CD4-positive, alpha-beta memory T cell (primary cell): Measurements from ENCODE around the gene ACAD10. TPM values are rescaled to one million over a fixed set of nuclear protein-coding genes. Genes with fewer than 3 reads are reported as not detected.

Experiments used
- CTCF ChIA-PET: fragments of 350-600 bp; sonication (Branson Sonifier 250); formaldehyde crosslinking; loops from one replicate; lab custom pipeline; 2021; ENCODE audit warnings: inconsistent platforms; ENCODE audit not compliant: partially characterized antibody; lab: Charles Lee
- POLR2A ChIA-PET: fragments of 350-600 bp; sonication (Branson Sonifier 250); formaldehyde crosslinking; loops from one replicate; lab custom pipeline; 2021; ENCODE audit not compliant: partially characterized antibody; lab: Charles Lee
- DNase-seq, 5 donors: peaks; one replicate each; pipeline versions ENCODE4 v3.0.0 to v3.0.0-alpha.2; 2020 to 2022; ENCODE audit warnings: mixed read lengths in 1 of 5
- H3K27ac ChIP-seq: one replicate; pipeline ENCODE4 v1.7.0; 2013; ENCODE audit warnings: low read depth, low read length
- H3K27me3 ChIP-seq: 2 replicates; pipeline ENCODE4 v1.7.0; 2013; ENCODE audit warnings: mild to moderate bottlenecking, low read length, moderate library complexity; ENCODE audit not compliant: insufficient read depth
- H3K36me3 ChIP-seq: 2 replicates; pipeline ENCODE4 v1.7.0; 2013; ENCODE audit warnings: mild to moderate bottlenecking, low read length, moderate library complexity; ENCODE audit not compliant: insufficient read depth
- H3K4me1 ChIP-seq: 2 replicates; pipeline ENCODE4 v1.7.0; 2013; ENCODE audit warnings: mild to moderate bottlenecking, low read length, moderate library complexity; ENCODE audit not compliant: insufficient read depth
- H3K4me3 ChIP-seq, 2 donors: one replicate each; pipeline ENCODE4 v1.7.0; 2013; ENCODE audit warnings: low read length in 2 of 2, mild to moderate bottlenecking in 1 of 2
- H3K9me3 ChIP-seq, 2 donors: one replicate each; pipeline ENCODE4 v1.7.0; 2013; ENCODE audit warnings: low read length in 2 of 2, control low read depth in 1 of 2; ENCODE audit not compliant: control insufficient read depth in 1 of 2
- H3K27ac Mint-ChIP-seq, 7 donors: one replicate each; pipeline ENCODE4 v1.8.0; 2020 to 2021; ENCODE audit warnings: mixed read lengths in 7 of 7, mild to moderate bottlenecking in 6 of 7, inconsistent platforms in 3 of 7, moderate library complexity in 3 of 7
- H3K27me3 Mint-ChIP-seq, 2 donors: one replicate each; pipeline ENCODE4 v1.8.0; 2020 to 2021; ENCODE audit warnings: mixed read lengths in 2 of 2
- H3K36me3 Mint-ChIP-seq, 2 donors: one replicate each; pipeline ENCODE4 v1.8.0; 2020 to 2021; ENCODE audit warnings: mixed read lengths in 2 of 2, inconsistent platforms in 1 of 2, mild to moderate bottlenecking in 1 of 2
- H3K4me1 Mint-ChIP-seq, 4 donors: one replicate each; pipeline ENCODE4 v1.8.0; 2020 to 2021; ENCODE audit warnings: mixed read lengths in 4 of 4, mild to moderate bottlenecking in 1 of 4
- H3K4me3 Mint-ChIP-seq, 8 donors: one replicate each; pipeline ENCODE4 v1.8.0; 2020 to 2021; ENCODE audit warnings: mixed read lengths in 8 of 8, mild to moderate bottlenecking in 7 of 8, moderate library complexity in 6 of 8, inconsistent platforms in 3 of 8
- H3K9me3 Mint-ChIP-seq, 8 donors: one replicate each; pipeline ENCODE4 v1.8.0; 2020 to 2021; ENCODE audit warnings: mixed read lengths in 8 of 8, mild to moderate bottlenecking in 5 of 8, inconsistent platforms in 3 of 8, moderate library complexity in 1 of 8
- intact Hi-C: fragments of 100-400 bp; cut with micrococcal nuclease; formaldehyde crosslinking; loops from one replicate; pipeline ENCODE4 v1.15.1; 2023
- polyA plus RNA-seq, 2 donors: library from polyadenylated mRNA; unstranded; fragments of 300-500 nt; fragmentation: Illumina TruSeq; gene quantifications; one replicate each; pipeline ENCODE4 v1.2.3, GENCODE V29; 2021
- total RNA-seq, 2 experiments: library from RNA; stranded (reverse); gene quantifications; one replicate each; pipeline ENCODE4 v1.2.3, GENCODE V29; 2021

The ACAD10 gene
- total and polyA plus RNA-seq, 4 experiments from 2014 or later = 13.4 to 58.3 (median 33.4) TPM

DNA sequence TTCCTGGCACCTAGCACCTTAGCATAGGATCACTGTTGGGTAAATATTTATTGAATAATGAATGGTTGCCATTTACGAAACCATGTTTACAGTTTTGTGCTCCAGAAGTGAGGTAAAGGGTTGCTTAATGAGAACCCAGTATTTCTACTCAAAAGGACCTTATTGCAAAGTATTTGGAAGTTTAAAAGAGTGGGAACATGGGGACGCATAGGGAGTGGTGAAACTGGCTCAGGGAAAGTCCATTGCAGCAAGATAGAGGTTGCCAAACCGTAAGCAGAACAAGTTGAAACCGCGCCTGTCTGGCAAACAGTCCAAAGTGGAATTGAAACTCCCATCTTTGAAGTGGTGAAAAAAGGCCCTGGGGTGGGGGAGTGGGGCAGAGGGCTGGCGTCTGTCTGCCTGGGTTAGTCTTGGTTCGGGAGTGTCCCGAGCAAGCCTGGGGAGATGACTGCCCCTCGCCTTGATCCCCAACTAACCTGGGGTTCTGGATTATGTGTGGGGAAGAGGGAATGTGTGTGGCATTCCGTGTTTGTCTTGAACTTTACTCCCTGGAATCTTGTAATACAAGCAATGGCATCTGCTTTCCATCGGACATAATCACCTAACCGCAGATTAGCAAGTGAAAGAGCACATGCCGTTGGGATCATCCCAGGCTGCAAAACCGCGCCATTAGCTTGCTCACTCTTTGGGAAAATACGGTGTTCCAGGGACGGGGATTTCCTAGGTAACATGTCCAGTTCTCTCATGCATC lies 88.1 kb downstream of the ACAD10 start:
- Mint-ChIP-seq H3K9me3 (no peaks in the 10 kb centered on the region), H3K27ac (no peak overlapping the region), H3K36me3 (no peaks in the 10 kb centered on the region), H3K27me3 (peaks cover 6 to 21% of the 10 kb centered on the region in 2 donors), H3K4me3 (no peak overlapping the region), H3K4me1 (peaks cover 0 to 4% (median 1%) of the 10 kb centered on the region in 4 donors)
- H3K27ac ChIP-seq = no peak overlapping the region
- no peak for DNase-seq
- intact Hi-C loops = no loop called here
- H3K27me3 ChIP-seq = no peaks in the 10 kb centered on the region
- ChIA-PET CTCF (no interaction called here), POLR2A (no interaction called here)
- no peaks in the 10 kb centered on the region for H3K9me3 ChIP-seq
- no peak overlapping the region for H3K4me3 ChIP-seq
- peaks cover 4% of the 10 kb centered on the region for H3K4me1 ChIP-seq
- H3K36me3 ChIP-seq = no peaks in the 10 kb centered on the region

DNA sequence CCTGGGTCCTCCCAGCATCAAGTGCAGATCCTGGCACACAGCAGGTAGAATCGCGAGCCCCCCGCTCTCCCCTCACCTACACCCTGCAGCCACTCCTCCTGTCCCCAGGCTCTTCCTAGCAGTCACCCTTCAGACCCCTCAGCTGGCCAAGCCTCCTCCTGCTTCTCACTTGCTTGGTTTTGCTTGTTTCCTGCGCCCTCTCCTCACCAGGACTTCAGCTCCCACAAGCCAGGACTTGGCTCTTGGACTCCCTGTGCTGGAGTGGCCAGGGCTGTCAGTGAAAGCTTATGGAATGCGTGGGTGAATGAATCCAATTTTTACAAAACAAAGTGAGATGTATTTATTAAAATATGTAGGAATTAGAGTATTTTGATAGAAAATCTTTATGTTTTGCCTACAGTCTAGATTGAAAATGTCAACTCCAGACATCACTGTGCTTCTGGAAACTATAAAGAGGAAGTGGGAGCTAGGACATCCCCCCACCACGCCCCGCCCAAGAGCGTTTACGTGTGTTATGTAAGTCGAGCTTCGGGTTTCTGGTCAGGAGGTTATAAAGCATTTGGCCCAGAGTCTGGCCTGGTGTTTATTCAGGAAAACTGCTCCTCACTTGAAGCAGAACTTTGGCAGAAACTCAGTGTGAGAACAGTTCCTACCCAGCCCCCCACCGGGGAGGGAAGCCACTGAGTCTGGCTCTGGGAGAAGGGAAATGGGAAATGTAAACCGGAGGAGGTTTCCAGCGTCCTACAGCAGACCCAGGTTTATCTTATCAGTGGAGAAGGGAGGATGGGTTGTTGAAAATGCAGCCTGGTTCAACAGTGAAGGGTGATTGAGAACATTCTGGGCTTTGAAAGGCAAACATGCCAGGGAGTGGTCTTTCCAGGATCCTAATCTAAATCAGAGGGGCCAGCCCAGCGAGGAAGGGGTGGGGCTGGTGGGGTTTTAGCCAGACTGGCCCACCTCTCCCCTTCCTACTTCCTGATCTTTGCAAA lies 89.6 kb downstream of the ACAD10 start:
- POLR2A ChIA-PET = no interaction called here
- peak overlapping the region in 1 of 7 donors; percentile 6 for H3K27ac Mint-ChIP-seq
- H3K27ac ChIP-seq = no peak overlapping the region
- no peaks in the 10 kb centered on the region for H3K36me3 Mint-ChIP-seq
- H3K4me3 Mint-ChIP-seq = no peak overlapping the region
- no peaks in the 10 kb centered on the region for H3K36me3 ChIP-seq
- intact Hi-C loops = no loop called here
- H3K4me3 ChIP-seq = no peak overlapping the region
- H3K4me1 Mint-ChIP-seq = peaks cover 0 to 4% (median 1%) of the 10 kb centered on the region in 4 donors
- peaks cover 4% of the 10 kb centered on the region for H3K4me1 ChIP-seq
- CTCF ChIA-PET = no interaction called here
- peaks cover 6 to 16% of the 10 kb centered on the region in 2 donors for H3K27me3 Mint-ChIP-seq
- H3K9me3 Mint-ChIP-seq = peaks cover 0 to under 1% (median 0%) of the 10 kb centered on the region in 8 donors
- no peak for DNase-seq
- no peaks in the 10 kb centered on the region for H3K27me3 ChIP-seq
- H3K9me3 ChIP-seq = no peaks in the 10 kb centered on the region

DNA sequence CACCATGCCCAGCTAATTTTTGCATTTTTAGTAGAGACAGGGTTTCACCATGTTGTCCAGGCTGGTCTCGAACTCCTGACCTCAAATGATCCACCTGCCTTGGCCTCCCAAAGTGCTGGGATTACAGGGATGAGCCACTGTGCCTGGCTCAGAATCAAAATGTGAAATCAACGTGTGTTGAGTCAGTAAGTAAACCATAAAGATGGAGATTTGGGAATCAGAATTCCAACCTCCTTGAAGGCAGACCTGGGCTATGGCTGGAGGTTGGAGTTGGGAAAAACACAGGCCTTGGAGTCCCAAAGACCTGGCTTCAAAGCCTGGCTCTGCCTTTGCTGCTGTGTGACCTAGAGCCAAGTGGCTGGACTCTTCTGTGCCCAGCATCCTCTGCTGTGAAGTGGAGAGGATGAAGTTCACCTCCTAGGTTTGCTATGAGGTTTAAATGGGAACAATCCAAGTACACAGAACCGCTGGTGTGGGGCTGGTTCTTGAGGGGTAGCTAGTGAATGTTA lies 91.0 kb downstream of the ACAD10 start:
- H3K4me1 ChIP-seq = peaks cover 4% of the 10 kb centered on the region
- CTCF ChIA-PET = no interaction called here
- no peak for DNase-seq

GRCh38 chr12:111777345-111778045 lies 91.6 kb downstream of the ACAD10 start:
- ChIA-PET CTCF (no interaction called here), POLR2A (no interaction called here)
- Mint-ChIP-seq H3K36me3 (no peaks in the 10 kb centered on the region), H3K9me3 (peaks cover 0 to 4% (median 0%) of the 10 kb centered on the region in 8 donors), H3K27me3 (peaks cover 6 to 14% of the 10 kb centered on the region in 2 donors), H3K4me1 (peaks cover 0 to 4% (median 1%) of the 10 kb centered on the region in 4 donors), H3K27ac (no peak overlapping the region), H3K4me3 (no peak overlapping the region)
- no peak for DNase-seq
- peaks cover 4% of the 10 kb centered on the region for H3K4me1 ChIP-seq
- H3K27me3 ChIP-seq = no peaks in the 10 kb centered on the region
- H3K9me3 ChIP-seq = no peaks in the 10 kb centered on the region
- no peaks in the 10 kb centered on the region for H3K36me3 ChIP-seq
- H3K4me3 ChIP-seq = no peak overlapping the region
- intact Hi-C loops = no loop called here
- no peak overlapping the region for H3K27ac ChIP-seq

More for the DNA sequence above, 91.0 kb downstream of the ACAD10 start:
- Histone ChIP-seq H3K4me3 (no peak overlapping the region), H3K36me3 (no peaks in the 10 kb centered on the region), H3K9me3 (no peaks in the 10 kb centered on the region), H3K27me3 (no peaks in the 10 kb centered on the region), H3K27ac (no peak overlapping the region)
- Mint-ChIP-seq H3K27me3 (peaks cover 6 to 14% of the 10 kb centered on the region in 2 donors), H3K4me1 (peaks cover 0 to 4% (median 1%) of the 10 kb centered on the region in 4 donors), H3K36me3 (no peaks in the 10 kb centered on the region), H3K27ac (no peak overlapping the region), H3K4me3 (no peak overlapping the region), H3K9me3 (peaks cover 0 to 4% (median 0%) of the 10 kb centered on the region in 8 donors)
- intact Hi-C loops = no loop called here
- POLR2A ChIA-PET = no interaction called here

- DNase-seq = no peak
- no peak overlapping the region for H3K4me3 Mint-ChIP-seq
- Histone ChIP-seq H3K9me3 (no peaks in the 10 kb centered on the region), H3K36me3 (no peaks in the 10 kb centered on the region), H3K4me1 (peaks cover under 1% of the 10 kb centered on the region), H3K27ac (no peak overlapping the region), H3K27me3 (no peaks in the 10 kb centered on the region), H3K4me3 (no peak overlapping the region)
- intact Hi-C loops = no loop called here
- no peak overlapping the region for H3K27ac Mint-ChIP-seq
- H3K36me3 Mint-ChIP-seq = no peaks in the 10 kb centered on the region
- peaks cover 0 to 4% (median 0%) of the 10 kb centered on the region in 8 donors for H3K9me3 Mint-ChIP-seq
- peaks cover 0 to 4% (median 1%) of the 10 kb centered on the region in 4 donors for H3K4me1 Mint-ChIP-seq
- ChIA-PET POLR2A (no interaction called here), CTCF (no interaction called here)
- H3K27me3 Mint-ChIP-seq = peaks cover 4 to 6% of the 10 kb centered on the region in 2 donors
Measured at GRCh38 chr12:111780166-111780565, 94.3 kb downstream of the ACAD10 start.

DNA sequence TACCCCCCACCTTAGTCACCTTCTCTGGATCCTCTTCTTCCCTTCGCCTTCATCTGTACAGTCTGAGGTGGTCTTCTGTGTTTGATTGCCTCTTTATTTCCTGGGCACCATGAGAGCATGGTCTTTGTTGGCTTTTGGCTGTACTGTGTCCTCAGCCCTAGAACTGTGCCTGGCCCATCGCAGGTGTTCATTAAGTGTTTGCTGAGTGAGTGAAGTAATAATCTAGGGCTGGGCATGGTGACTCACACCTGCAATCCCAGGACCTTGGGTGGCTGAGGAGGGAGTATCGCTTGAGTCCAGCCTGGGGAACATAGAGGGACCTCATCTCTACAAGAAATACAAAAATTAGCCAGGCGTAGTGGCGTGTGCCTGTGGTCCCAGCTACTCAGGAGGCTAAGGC lies 94.8 kb downstream of the ACAD10 start:
- H3K27me3 Mint-ChIP-seq = peaks cover 4 to 5% of the 10 kb centered on the region in 2 donors
- Histone ChIP-seq H3K4me3 (no peak overlapping the region), H3K9me3 (no peaks in the 10 kb centered on the region), H3K4me1 (no peaks in the 10 kb centered on the region), H3K27me3 (no peaks in the 10 kb centered on the region), H3K27ac (no peak overlapping the region), H3K36me3 (no peaks in the 10 kb centered on the region)
- H3K36me3 Mint-ChIP-seq = no peaks in the 10 kb centered on the region
- ChIA-PET POLR2A (no interaction called here), CTCF (no interaction called here)
- H3K27ac Mint-ChIP-seq = no peak overlapping the region
- H3K9me3 Mint-ChIP-seq = peaks cover 0 to 4% (median 0%) of the 10 kb centered on the region in 8 donors
- intact Hi-C loops = no loop called here
- no peak for DNase-seq
- peaks cover 0 to 2% (median under 1%) of the 10 kb centered on the region in 4 donors for H3K4me1 Mint-ChIP-seq
- H3K4me3 Mint-ChIP-seq = peak overlapping the region in 1 of 8 donors; percentile 0
